Pancreas (tissue), 10 donors: ENCODE results near the gene PQBP1. TPM values are rescaled to one million over a fixed set of nuclear protein-coding genes. Genes with fewer than 3 reads are reported as not detected.
A peak's percentile ranks its signal among the peaks of the same experiment; 100 is the strongest.
"Not testable (repeated sequence)": the region's sequence is repeated elsewhere in the genome, so short reads cannot be mapped to it uniquely, and the experiment has no call there.

ENCODE experiments used
- ATAC-seq, 4 donors: fragments of 200-7000 bp; cut with Tn5 transposase; one replicate each; pipeline versions ENCODE4 v1.8.0 to v1.9.1; 2020; ENCODE audit warnings: mild to moderate bottlenecking in 4 of 4, moderate library complexity in 4 of 4
- DNase-seq, 6 donors: peaks; one replicate each; pipeline ENCODE4 v3.0.0-alpha.2; 2020
- FAIRE-seq: peaks from 2 replicates; lab custom pipeline; 2012; peaks lifted over from hg19 to GRCh38; lab: Jason Lieb, UNC
- H3K27ac ChIP-seq, 4 donors: fragments of 200-600 bp; sonication (generic); 1 replicate in 3 of 4; 2 replicates in 1 of 4; pipeline versions ENCODE4 v1.5.0 to v1.8.0; 2020
- H3K27me3 ChIP-seq, 4 donors: fragments of 200-600 bp; one replicate each; pipeline ENCODE4 v1.8.0; 2021
- H3K36me3 ChIP-seq, 3 donors: fragments of 200-600 bp; sonication (generic) in 1 of 3; one replicate each; pipeline versions ENCODE4 v1.5.0 to v1.8.0; 2020 to 2021
- H3K4me1 ChIP-seq, 3 donors: fragments of 200-600 bp; one replicate each; pipeline ENCODE4 v1.8.0; 2021
- H3K4me3 ChIP-seq, 4 donors: fragments of 200-600 bp; sonication (generic) in 2 of 4; one replicate each; pipeline versions ENCODE4 v1.5.0 to v1.8.0; 2020 to 2021
- H3K9me3 ChIP-seq, 4 donors: fragments of 200-600 bp; one replicate each; pipeline ENCODE4 v1.8.0; 2021
- CTCF ChIP-seq, 4 donors: fragments of 200-600 bp; sonication (generic) in 3 of 4; IDR thresholded peaks; one replicate each; pipeline versions ENCODE4 v1.5.0 to v1.8.0; 2021; ENCODE audit warnings: antibody characterized with exemption in 4 of 4
- WGBS, 2 donors: extraction: QIAGEN DNeasy Blood & Tissue Kit; methylation state at CpG; one replicate each; pipeline ENCODE4 v1.1.7; 2013; 5-methylcytosine and 5-hydroxymethylcytosine counted together
- intact Hi-C, 3 donors: fragments of 100-400 bp; cut with DNase I; formaldehyde crosslinking; loops; one replicate each; pipeline versions ENCODE4 v1.11.1 to v1.14.2; 2022
- polyA plus RNA-seq, 2 donors: library from polyadenylated mRNA; stranded (reverse); fragments of 200-250 nt; gene quantifications; one replicate each; pipeline ENCODE4 v1.2.3, GENCODE V29; 2013
- total RNA-seq, 6 donors: library from RNA; stranded (reverse); fragmentation: NEBNext Ultra II Directional in 4 of 6; extraction: Animal tissue kit (Norgen Biotek cat#: 25700) in 4 of 6; gene quantifications; one replicate each; pipeline versions ENCODE4 v1.2.1 to v1.2.4, GENCODE V29; 2021 to 2023
- donor health status: healthy with polysubstance abuse.
- donor health status: DM: no; HTN: no; CAD: no; lungs with moderate emphysema.
- donor health status: DM: no; HTN: no; CAD: no.
- donor health status: control.
- donor health status: control.
- donor health status: Bipolar disorder and iron deficiency.
- donor health status: DM: yes; HTN: yes; CAD: no.
- donor health status: DM: no; HTN: no; CAD: no.
- donor health status: DM: no; HTN: no; CAD: no.
- donor health status: DM: yes; HTN: yes; CAD: no.

Gene PQBP1
- total RNA-seq (10 to 100 TPM; 36.4 to 66.5 (median 49.3) TPM), polyA plus RNA-seq (100 to 1,000 TPM; 108 to 112 TPM)

- Histone ChIP-seq H3K27me3 (no peaks in the 10 kb centered on the region), H3K9me3 (no peaks in the 10 kb centered on the region), H3K36me3 (peaks cover 0 to 4% (median 0%) of the 10 kb centered on the region in 3 donors), H3K27ac (peak within 1 kb of the TSS; percentile 83 to 91 (median 89)), H3K4me1 (peaks cover 0 to 3% (median 0%) of the 10 kb centered on the region in 3 donors), H3K4me3 (peak within 1 kb of the TSS; percentile 40 to 57 (median 47))
- WGBS, 2 donors = 0 to 36% methylated on average over 48 to 49 of the region's 49 CpGs
- intact Hi-C loops = no loop called here
- DNase-seq (peak; percentile 88 to 92 (median 90)), ATAC-seq (peak; percentile 90 to 97 (median 94)), FAIRE-seq (peak; percentile 89)
- no peak for TF ChIP-seq CTCF (IDR thresholded peaks at IDR 0.05)
Measured at GRCh38 chrX:48897625-48898306, at the start of gene PQBP1, which contains the start of gene TIMM17B. Gene PQBP1, plus strand, starts transcription at chrX:48897930. Its CDS starts 580 bp downstream, at chrX:48898510. Gene TIMM17B, minus strand, starts transcription at chrX:48897768. Its CDS starts 19 bp downstream, at chrX:48897749.

- Histone ChIP-seq H3K9me3 (no peaks in the 10 kb centered on the region), H3K4me1 (no peaks in the 10 kb centered on the region), H3K27ac (no peak overlapping the region), H3K27me3 (peaks cover 0 to 12% (median 5%) of the 10 kb centered on the region in 4 donors), H3K36me3 (no peaks in the 10 kb centered on the region), H3K4me3 (no peak overlapping the region)
- FAIRE-seq (no peak), DNase-seq (no peak), ATAC-seq (no peak)
- 31 to 40% methylated on average over 1 of the region's 1 CpG for WGBS, 2 donors
- intact Hi-C loops = no loop called here
- no peak for TF ChIP-seq CTCF (IDR thresholded peaks at IDR 0.05)
Measured at GRCh38 chrX:48848847-48849246, 48.9 kb upstream of the PQBP1 start.

GRCh38 chrX:48852857-48853256 is 44.9 kb upstream of the PQBP1 start:
- DNase-seq (no peak), FAIRE-seq (no peak), ATAC-seq (no peak)
- TF ChIP-seq CTCF (IDR thresholded peaks at IDR 0.05) = no peak
- peaks cover 0 to 15% (median 5%) of the 10 kb centered on the region in 4 donors for H3K27me3 ChIP-seq
- H3K36me3 ChIP-seq = no peaks in the 10 kb centered on the region
- intact Hi-C loops = no loop called here
- no peaks in the 10 kb centered on the region for H3K9me3 ChIP-seq
- no peak overlapping the region for H3K27ac ChIP-seq
- no peak overlapping the region for H3K4me3 ChIP-seq
- no peaks in the 10 kb centered on the region for H3K4me1 ChIP-seq
- 72% methylated on average over 7 of the region's 7 CpGs for WGBS, 2 donors

- H3K4me3 ChIP-seq, DNase-seq, ATAC-seq, intact Hi-C loops, H3K27ac ChIP-seq, H3K9me3 ChIP-seq, FAIRE-seq, H3K36me3 ChIP-seq, H3K4me1 ChIP-seq: not testable (repeated sequence)
- peaks cover 0 to 15% (median 3%) of the 10 kb centered on the region in 4 donors for H3K27me3 ChIP-seq
Measured at GRCh38 chrX:48853494-48853893, 44.2 kb upstream of the PQBP1 start.

GRCh38 chrX:48854121-48854804 is 43.5 kb upstream of the PQBP1 start:
- intact Hi-C loops, H3K36me3 ChIP-seq, H3K27ac ChIP-seq, FAIRE-seq, H3K4me1 ChIP-seq, DNase-seq, H3K9me3 ChIP-seq, H3K4me3 ChIP-seq, ATAC-seq: not testable (repeated sequence)
- WGBS, 2 donors = 77 to 89% methylated on average over 12 of the region's 12 CpGs
- peaks cover 0 to 12% (median 3%) of the 10 kb centered on the region in 4 donors for H3K27me3 ChIP-seq
